ENCODE data around the gene MIER3.

Gene MIER3

GRCh38 chr5:56958595-56958994 is 6.7 kb upstream of the MIER3 start:
- no peak for DNase-seq

GRCh38 chr5:56954262-56954661 is 2.3 kb upstream of the MIER3 start:
- DNase-seq: no peak

GRCh38 chr5:56951126-56951945 is 587 bp downstream of the MIER3 start:
- peak; percentile 14 for DNase-seq

GRCh38 chr5:56950626-56951125 is 1.2 kb downstream of the MIER3 start:
- peak; percentile 20 for DNase-seq

GRCh38 chr5:56947052-56947451 is 4.9 kb downstream of the MIER3 start:
- no peak for DNase-seq

- no peak for DNase-seq
These were observed 9.9 kb downstream of the MIER3 start for GRCh38 chr5:56941981-56942380.

GRCh38 chr5:56938858-56939257 is 13.1 kb downstream of the MIER3 start:
- no peak for DNase-seq

- DNase-seq: no peak
These were observed 17.6 kb downstream of the MIER3 start for GRCh38 chr5:56934325-56934724.

- DNase-seq: no peak
These were observed 29.0 kb downstream of the MIER3 start for GRCh38 chr5:56922922-56923321.

GRCh38 chr5:56919942-56920662 is 31.8 kb downstream of the MIER3 start:
- DNase-seq: no peak

GRCh38 chr5:56918054-56918453 is 33.9 kb downstream of the MIER3 start:
- no peak for DNase-seq

GRCh38 chr5:56917534-56917933 is 34.4 kb downstream of the MIER3 start:
- no peak for DNase-seq

- DNase-seq: no peak
These were observed 37.2 kb downstream of the MIER3 start for GRCh38 chr5:56914678-56915077.

GRCh38 chr5:56913766-56914165 is 38.2 kb downstream of the MIER3 start:
- no peak for DNase-seq

GRCh38 chr5:56910210-56910965 is 41.5 kb downstream of the MIER3 start:
- DNase-seq: peak; percentile 11

GRCh38 chr5:56909294-56910209 is 42.4 kb downstream of the MIER3 start, which contains the start of gene SETD9:
Gene SETD9 (plus strand): TSS chr5:56909596. CDS start chr5:56909646, 50 bp downstream.
- peak; percentile 78 for DNase-seq

- no peak for DNase-seq
These were observed 43.0 kb downstream of the MIER3 start for GRCh38 chr5:56908942-56909293.

- DNase-seq: no peak
These were observed 50.9 kb downstream of the MIER3 start for GRCh38 chr5:56900858-56901578.

- DNase-seq: no peak
These were observed 51.5 kb downstream of the MIER3 start for GRCh38 chr5:56900395-56900794.

GRCh38 chr5:56898213-56898612 is 53.7 kb downstream of the MIER3 start:
- no peak for DNase-seq

- DNase-seq: no peak
These were observed 55.2 kb downstream of the MIER3 start for GRCh38 chr5:56896763-56897162.

Data from T-helper 9 cell (primary cell).